DND-41 (cell line): ENCODE measurements around the gene SCN7A.

ENCODE experiments used
- ATAC-seq: fragments of 200-7000 bp; cut with Tn5 transposase; 3 replicates; pipeline ENCODE4 v1.9.1; 2021; ENCODE audit warnings: low read depth; ENCODE audit not compliant: insufficient read depth
- DNase-seq: peaks from one replicate; pipeline ENCODE4 v3.0.0-alpha.2; 2020
- H2AFZ ChIP-seq: 2 replicates; pipeline ENCODE4 v1.6.0; 2012; ENCODE audit warnings: low read depth, low read length
- H3K27ac ChIP-seq: 2 replicates; pipeline ENCODE4 v1.5.1; 2012; ENCODE audit warnings: low read length, inconsistent platforms
- H3K27me3 ChIP-seq: fragments of 200-600 bp; sonication (generic); 2 replicates; pipeline ENCODE4 v1.6.0; 2012; ENCODE audit warnings: low read length, mild to moderate bottlenecking, inconsistent platforms; ENCODE audit not compliant: insufficient read depth, poor library complexity
- H3K36me3 ChIP-seq: 2 replicates; pipeline ENCODE4 v1.5.1; 2012; ENCODE audit warnings: low read length, inconsistent platforms; ENCODE audit not compliant: insufficient read depth
- H3K4me1 ChIP-seq: 2 replicates; pipeline ENCODE4 v1.5.1; 2012; ENCODE audit warnings: mild to moderate bottlenecking, low read length; ENCODE audit not compliant: insufficient read depth
- H3K4me2 ChIP-seq: 2 replicates; pipeline ENCODE4 v1.6.0; 2012; ENCODE audit warnings: mild to moderate bottlenecking, moderate library complexity, low read length, inconsistent platforms; ENCODE audit not compliant: insufficient read depth
- H3K4me3 ChIP-seq, 2 experiments: fragments of 200-600 bp in 1 of 2; shearing (Covaris generic) in 1 of 2; 2 replicates each; pipeline ENCODE4 v1.5.1; 2012 to 2016; ENCODE audit warnings: inconsistent platforms in 2 of 2, low read length in 2 of 2, mild to moderate bottlenecking in 2 of 2, low read depth in 1 of 2, moderate library complexity in 1 of 2
- H3K79me2 ChIP-seq: 2 replicates; pipeline ENCODE4 v1.6.0; 2012; ENCODE audit warnings: low read length, inconsistent platforms; ENCODE audit not compliant: insufficient read depth
- H3K9ac ChIP-seq: 2 replicates; pipeline ENCODE4 v1.6.0; 2012; ENCODE audit warnings: low read depth, mild to moderate bottlenecking, inconsistent platforms, low read length, moderate library complexity
- H3K9me3 ChIP-seq: 2 replicates; pipeline ENCODE4 v1.5.1; 2012; ENCODE audit warnings: low read length, moderate library complexity, mild to moderate bottlenecking, inconsistent platforms; ENCODE audit not compliant: insufficient read depth, severe bottlenecking
- H4K20me1 ChIP-seq: 2 replicates; pipeline ENCODE4 v1.6.0; 2012; ENCODE audit warnings: low read length; ENCODE audit not compliant: insufficient read depth
- CTCF ChIP-seq: IDR thresholded peaks from 2 replicates; pipeline ENCODE4 v1.5.1; 2012; ENCODE audit warnings: borderline replicate concordance, low read length, moderate library complexity, mild to moderate bottlenecking; ENCODE audit not compliant: poor library complexity, severe bottlenecking; ENCODE audit errors: extremely low read depth
- EZH2 ChIP-seq: IDR thresholded peaks from 3 replicates; pipeline ENCODE4 v1.6.1; 2012; ENCODE audit warnings: borderline replicate concordance, low read depth, mild to moderate bottlenecking, moderate library complexity, low read length, inconsistent platforms; ENCODE audit not compliant: severe bottlenecking

The SCN7A gene

GRCh38 chr2:166436189-166436588 is 57.9 kb downstream of the SCN7A start:
- no peak overlapping the region for H3K4me2 ChIP-seq
- H4K20me1 ChIP-seq, result no peaks in the 10 kb centered on the region
- no peak overlapping the region for H3K4me3 ChIP-seq
- no peaks in the 10 kb centered on the region for H3K9me3 ChIP-seq
- no peaks in the 10 kb centered on the region for H3K36me3 ChIP-seq
- H3K79me2 ChIP-seq, result no peaks in the 10 kb centered on the region
- no peak overlapping the region for H3K9ac ChIP-seq
- no peak overlapping the region for H3K27ac ChIP-seq
- no peak overlapping the region for H2AFZ ChIP-seq
- TF ChIP-seq EZH2, result no peak
- TF ChIP-seq CTCF, result no peak
- DNase-seq (no peak), ATAC-seq (no peak)
- H3K27me3 ChIP-seq, result no peaks in the 10 kb centered on the region
- H3K4me1 ChIP-seq, result no peaks in the 10 kb centered on the region

GRCh38 chr2:166434491-166434890 is 59.6 kb downstream of the SCN7A start:
- H3K4me2 ChIP-seq, result no peak overlapping the region
- TF ChIP-seq EZH2, result no peak
- no peak for TF ChIP-seq CTCF
- H3K27ac ChIP-seq, result no peak overlapping the region
- no peak overlapping the region for H3K4me3 ChIP-seq
- H3K4me1 ChIP-seq, result no peaks in the 10 kb centered on the region
- no peaks in the 10 kb centered on the region for H3K27me3 ChIP-seq
- no peaks in the 10 kb centered on the region for H3K79me2 ChIP-seq
- H3K36me3 ChIP-seq, result no peaks in the 10 kb centered on the region
- H2AFZ ChIP-seq, result no peak overlapping the region
- no peaks in the 10 kb centered on the region for H3K9me3 ChIP-seq
- DNase-seq (no peak), ATAC-seq (no peak)
- H4K20me1 ChIP-seq, result no peaks in the 10 kb centered on the region
- no peak overlapping the region for H3K9ac ChIP-seq

GRCh38 chr2:166433457-166433856 is 60.6 kb downstream of the SCN7A start:
- DNase-seq, result no peak
- no peaks in the 10 kb centered on the region for H3K9me3 ChIP-seq
- H3K27me3 ChIP-seq, result no peaks in the 10 kb centered on the region
- no peaks in the 10 kb centered on the region for H3K4me1 ChIP-seq
- H3K36me3 ChIP-seq, result no peaks in the 10 kb centered on the region
- ATAC-seq, result no peak
- no peak overlapping the region for H3K4me2 ChIP-seq
- H4K20me1 ChIP-seq, result no peaks in the 10 kb centered on the region
- TF ChIP-seq EZH2 (no peak), CTCF (no peak)
- H2AFZ ChIP-seq, result no peak overlapping the region
- no peak overlapping the region for H3K4me3 ChIP-seq
- H3K79me2 ChIP-seq, result no peaks in the 10 kb centered on the region
- no peak overlapping the region for H3K27ac ChIP-seq
- H3K9ac ChIP-seq, result no peak overlapping the region

GRCh38 chr2:166432331-166432730 is 61.7 kb downstream of the SCN7A start:
- ATAC-seq, result no peak
- Histone ChIP-seq H3K27ac (no peak overlapping the region), H3K4me2 (no peak overlapping the region), H3K4me3 (no peak overlapping the region), H3K27me3 (no peaks in the 10 kb centered on the region), H2AFZ (no peak overlapping the region), H3K9me3 (no peaks in the 10 kb centered on the region), H3K4me1 (no peaks in the 10 kb centered on the region), H4K20me1 (no peaks in the 10 kb centered on the region), H3K36me3 (no peaks in the 10 kb centered on the region), H3K9ac (no peak overlapping the region), H3K79me2 (no peaks in the 10 kb centered on the region)
- TF ChIP-seq CTCF, result no peak
- TF ChIP-seq EZH2, result no peak
- no peak for DNase-seq
